ENCODE measurements around the gene SPOCK1.

SPOCK1 gene

GRCh38 chr5:137432376-137432775 lies 66.8 kb downstream of the SPOCK1 start:
- Histone ChIP-seq H3K9me3 (ENCODE audit: control insufficient read depth in 5 of 5, low read length in 5 of 5) (peaks cover 0 to 8% (median 0%) of the 10 kb centered on the region in 5 donors), H3K36me3 (ENCODE audit: control insufficient read depth in 5 of 5, insufficient read depth in 5 of 5, low read length in 5 of 5) (no peaks in the 10 kb centered on the region), H3K4me1 (ENCODE audit: control insufficient read depth in 5 of 5, insufficient read depth in 5 of 5, low read length in 5 of 5) (no peaks in the 10 kb centered on the region), H3K4me3 (ENCODE audit: low read depth in 1 of 5, low read length in 5 of 5) (no peak overlapping the region), H3K27ac (ENCODE audit: low read depth, low read length) (no peak overlapping the region), H3K27me3 (ENCODE audit: control insufficient read depth in 5 of 5, insufficient read depth in 4 of 5, low read length in 5 of 5) (no peaks in the 10 kb centered on the region), H3K9ac (ENCODE audit: low read length in 5 of 5) (no peak overlapping the region)

GRCh38 chr5:137431051-137431450 lies 68.1 kb downstream of the SPOCK1 start:
- no peak overlapping the region for H3K9ac ChIP-seq (ENCODE audit: low read length in 5 of 5)
- no peaks in the 10 kb centered on the region for H3K27me3 ChIP-seq (ENCODE audit: control insufficient read depth in 5 of 5, insufficient read depth in 4 of 5, low read length in 5 of 5)
- no peaks in the 10 kb centered on the region for H3K36me3 ChIP-seq (ENCODE audit: control insufficient read depth in 5 of 5, insufficient read depth in 5 of 5, low read length in 5 of 5)
- H3K4me3 ChIP-seq (ENCODE audit: low read depth in 1 of 5, low read length in 5 of 5) = no peak overlapping the region
- no peaks in the 10 kb centered on the region for H3K4me1 ChIP-seq (ENCODE audit: control insufficient read depth in 5 of 5, insufficient read depth in 5 of 5, low read length in 5 of 5)
- peaks cover 0 to 8% (median 0%) of the 10 kb centered on the region in 5 donors for H3K9me3 ChIP-seq (ENCODE audit: control insufficient read depth in 5 of 5, low read length in 5 of 5)
- H3K27ac ChIP-seq (ENCODE audit: low read depth, low read length) = no peak overlapping the region

- no peak overlapping the region for H3K9ac ChIP-seq (ENCODE audit: low read length in 5 of 5)
- H3K36me3 ChIP-seq (ENCODE audit: control insufficient read depth in 5 of 5, insufficient read depth in 5 of 5, low read length in 5 of 5) = no peaks in the 10 kb centered on the region
These were observed 83.9 kb downstream of the SPOCK1 start for GRCh38 chr5:137415231-137415681.

GRCh38 chr5:137414112-137414755 lies 84.9 kb downstream of the SPOCK1 start:
- peaks cover 0 to 10% (median 0%) of the 10 kb centered on the region in 5 donors for H3K9me3 ChIP-seq (ENCODE audit: control insufficient read depth in 5 of 5, low read length in 5 of 5)
- H3K4me1 ChIP-seq (ENCODE audit: control insufficient read depth in 5 of 5, insufficient read depth in 5 of 5, low read length in 5 of 5) = no peaks in the 10 kb centered on the region
- no peak overlapping the region for H3K9ac ChIP-seq (ENCODE audit: low read length in 5 of 5)
- no peaks in the 10 kb centered on the region for H3K36me3 ChIP-seq (ENCODE audit: control insufficient read depth in 5 of 5, insufficient read depth in 5 of 5, low read length in 5 of 5)
- no peaks in the 10 kb centered on the region for H3K27me3 ChIP-seq (ENCODE audit: control insufficient read depth in 5 of 5, insufficient read depth in 4 of 5, low read length in 5 of 5)
- no peak overlapping the region for H3K4me3 ChIP-seq (ENCODE audit: low read depth in 1 of 5, low read length in 5 of 5)
- H3K27ac ChIP-seq (ENCODE audit: low read depth, low read length) = no peak overlapping the region

More at GRCh38 chr5:137415231-137415681, 83.9 kb downstream of the SPOCK1 start:
- H3K4me1 ChIP-seq (ENCODE audit: control insufficient read depth in 5 of 5, insufficient read depth in 5 of 5, low read length in 5 of 5) = no peaks in the 10 kb centered on the region
- H3K27me3 ChIP-seq (ENCODE audit: control insufficient read depth in 5 of 5, insufficient read depth in 4 of 5, low read length in 5 of 5) = no peaks in the 10 kb centered on the region
- no peak overlapping the region for H3K27ac ChIP-seq (ENCODE audit: low read depth, low read length)
- H3K4me3 ChIP-seq (ENCODE audit: low read depth in 1 of 5, low read length in 5 of 5) = no peak overlapping the region
- H3K9me3 ChIP-seq (ENCODE audit: control insufficient read depth in 5 of 5, low read length in 5 of 5) = peaks cover 0 to 10% (median 0%) of the 10 kb centered on the region in 5 donors

GRCh38 chr5:137412136-137412535 lies 87.0 kb downstream of the SPOCK1 start:
- H3K9me3 ChIP-seq (ENCODE audit: control insufficient read depth in 5 of 5, low read length in 5 of 5) = peaks cover 0 to 10% (median 0%) of the 10 kb centered on the region in 5 donors
- no peak overlapping the region for H3K27ac ChIP-seq (ENCODE audit: low read depth, low read length)
- H3K27me3 ChIP-seq (ENCODE audit: control insufficient read depth in 5 of 5, insufficient read depth in 4 of 5, low read length in 5 of 5) = no peaks in the 10 kb centered on the region
- no peaks in the 10 kb centered on the region for H3K36me3 ChIP-seq (ENCODE audit: control insufficient read depth in 5 of 5, insufficient read depth in 5 of 5, low read length in 5 of 5)
- no peak overlapping the region for H3K4me3 ChIP-seq (ENCODE audit: low read depth in 1 of 5, low read length in 5 of 5)
- H3K4me1 ChIP-seq (ENCODE audit: control insufficient read depth in 5 of 5, insufficient read depth in 5 of 5, low read length in 5 of 5) = no peaks in the 10 kb centered on the region
- no peak overlapping the region for H3K9ac ChIP-seq (ENCODE audit: low read length in 5 of 5)

GRCh38 chr5:137410234-137411010 lies 88.7 kb downstream of the SPOCK1 start:
- H3K27me3 ChIP-seq (ENCODE audit: control insufficient read depth in 5 of 5, insufficient read depth in 4 of 5, low read length in 5 of 5) = no peaks in the 10 kb centered on the region
- no peaks in the 10 kb centered on the region for H3K4me1 ChIP-seq (ENCODE audit: control insufficient read depth in 5 of 5, insufficient read depth in 5 of 5, low read length in 5 of 5)
- no peaks in the 10 kb centered on the region for H3K36me3 ChIP-seq (ENCODE audit: control insufficient read depth in 5 of 5, insufficient read depth in 5 of 5, low read length in 5 of 5)
- H3K9ac ChIP-seq (ENCODE audit: low read length in 5 of 5) = no peak overlapping the region
- no peak overlapping the region for H3K4me3 ChIP-seq (ENCODE audit: low read depth in 1 of 5, low read length in 5 of 5)
- H3K9me3 ChIP-seq (ENCODE audit: control insufficient read depth in 5 of 5, low read length in 5 of 5) = peaks cover 0 to 3% (median 0%) of the 10 kb centered on the region in 5 donors
- no peak overlapping the region for H3K27ac ChIP-seq (ENCODE audit: low read depth, low read length)

- Histone ChIP-seq H3K9me3 (ENCODE audit: control insufficient read depth in 5 of 5, low read length in 5 of 5) (no peaks in the 10 kb centered on the region), H3K4me1 (ENCODE audit: control insufficient read depth in 5 of 5, insufficient read depth in 5 of 5, low read length in 5 of 5) (no peaks in the 10 kb centered on the region), H3K4me3 (ENCODE audit: low read depth in 1 of 5, low read length in 5 of 5) (no peak overlapping the region), H3K27ac (ENCODE audit: low read depth, low read length) (no peak overlapping the region), H3K9ac (ENCODE audit: low read length in 5 of 5) (no peak overlapping the region), H3K27me3 (ENCODE audit: control insufficient read depth in 5 of 5, insufficient read depth in 4 of 5, low read length in 5 of 5) (peaks cover 0 to 2% (median 0%) of the 10 kb centered on the region in 5 donors), H3K36me3 (ENCODE audit: control insufficient read depth in 5 of 5, insufficient read depth in 5 of 5, low read length in 5 of 5) (no peaks in the 10 kb centered on the region)
These were observed 89.4 kb downstream of the SPOCK1 start for GRCh38 chr5:137409736-137410135.

GRCh38 chr5:137407090-137407489 lies 92.0 kb downstream of the SPOCK1 start:
- Histone ChIP-seq H3K4me1 (ENCODE audit: control insufficient read depth in 5 of 5, insufficient read depth in 5 of 5, low read length in 5 of 5) (no peaks in the 10 kb centered on the region), H3K9ac (ENCODE audit: low read length in 5 of 5) (no peak overlapping the region), H3K9me3 (ENCODE audit: control insufficient read depth in 5 of 5, low read length in 5 of 5) (no peaks in the 10 kb centered on the region), H3K27ac (ENCODE audit: low read depth, low read length) (no peak overlapping the region), H3K27me3 (ENCODE audit: control insufficient read depth in 5 of 5, insufficient read depth in 4 of 5, low read length in 5 of 5) (peaks cover 0 to 2% (median 0%) of the 10 kb centered on the region in 5 donors), H3K36me3 (ENCODE audit: control insufficient read depth in 5 of 5, insufficient read depth in 5 of 5, low read length in 5 of 5) (no peaks in the 10 kb centered on the region), H3K4me3 (ENCODE audit: low read depth in 1 of 5, low read length in 5 of 5) (no peak overlapping the region)

GRCh38 chr5:137405393-137405792 lies 93.7 kb downstream of the SPOCK1 start:
- Histone ChIP-seq H3K9ac (ENCODE audit: low read length in 5 of 5) (no peak overlapping the region), H3K9me3 (ENCODE audit: control insufficient read depth in 5 of 5, low read length in 5 of 5) (no peaks in the 10 kb centered on the region), H3K4me1 (ENCODE audit: control insufficient read depth in 5 of 5, insufficient read depth in 5 of 5, low read length in 5 of 5) (no peaks in the 10 kb centered on the region), H3K27ac (ENCODE audit: low read depth, low read length) (no peak overlapping the region), H3K36me3 (ENCODE audit: control insufficient read depth in 5 of 5, insufficient read depth in 5 of 5, low read length in 5 of 5) (no peaks in the 10 kb centered on the region), H3K27me3 (ENCODE audit: control insufficient read depth in 5 of 5, insufficient read depth in 4 of 5, low read length in 5 of 5) (peaks cover 0 to 2% (median 0%) of the 10 kb centered on the region in 5 donors), H3K4me3 (ENCODE audit: low read depth in 1 of 5, low read length in 5 of 5) (no peak overlapping the region)

- Histone ChIP-seq H3K36me3 (ENCODE audit: control insufficient read depth in 5 of 5, insufficient read depth in 5 of 5, low read length in 5 of 5) (no peaks in the 10 kb centered on the region), H3K27ac (ENCODE audit: low read depth, low read length) (no peak overlapping the region), H3K9ac (ENCODE audit: low read length in 5 of 5) (no peak overlapping the region), H3K4me1 (ENCODE audit: control insufficient read depth in 5 of 5, insufficient read depth in 5 of 5, low read length in 5 of 5) (peaks cover 0 to 3% (median 0%) of the 10 kb centered on the region in 5 donors), H3K9me3 (ENCODE audit: control insufficient read depth in 5 of 5, low read length in 5 of 5) (no peaks in the 10 kb centered on the region), H3K4me3 (ENCODE audit: low read depth in 1 of 5, low read length in 5 of 5) (no peak overlapping the region), H3K27me3 (ENCODE audit: control insufficient read depth in 5 of 5, insufficient read depth in 4 of 5, low read length in 5 of 5) (peaks cover 0 to 2% (median 0%) of the 10 kb centered on the region in 5 donors)
These were observed 95.3 kb downstream of the SPOCK1 start for GRCh38 chr5:137403869-137404268.
